Skeletal muscle satellite cell (primary cell): ENCODE measurements around the gene CALN1.

ENCODE experiments used
- H3K27me3 ChIP-seq: 2 replicates; pipeline ENCODE4 v1.7.0; 2013; ENCODE audit warnings: low read length; ENCODE audit not compliant: control insufficient read depth, insufficient read depth
- H3K36me3 ChIP-seq: 2 replicates; pipeline ENCODE4 v1.7.0; 2013; ENCODE audit warnings: mild to moderate bottlenecking, control low read depth, low read length; ENCODE audit not compliant: insufficient read depth
- H3K4me1 ChIP-seq: 2 replicates; pipeline ENCODE4 v1.7.0; 2013; ENCODE audit warnings: low read length; ENCODE audit not compliant: control insufficient read depth, insufficient read depth
- H3K4me2 ChIP-seq: 2 replicates; pipeline ENCODE4 v1.7.0; 2013; ENCODE audit warnings: mild to moderate bottlenecking, low read length
- H3K4me3 ChIP-seq: 2 replicates; pipeline ENCODE4 v1.7.0; 2013; ENCODE audit warnings: low read length
- H3K9ac ChIP-seq: 2 replicates; pipeline ENCODE4 v1.7.0; 2013; ENCODE audit warnings: mild to moderate bottlenecking, low read depth, low read length, moderate library complexity
- H3K9me3 ChIP-seq: replicated peaks from 2 replicates; pipeline ENCODE4 v1.7.0; 2013; ENCODE audit warnings: mild to moderate bottlenecking, control low read depth, low read length

Gene CALN1

GRCh38 chr7:71784180-71784579 is 628.0 kb downstream of the CALN1 start:
- peaks cover 16% of the 10 kb centered on the region for H3K9me3 ChIP-seq
- no peak overlapping the region for H3K4me2 ChIP-seq
- no peaks in the 10 kb centered on the region for H3K4me1 ChIP-seq
- H3K36me3 ChIP-seq = no peaks in the 10 kb centered on the region
- H3K4me3 ChIP-seq = no peak overlapping the region
- no peak overlapping the region for H3K9ac ChIP-seq
- no peaks in the 10 kb centered on the region for H3K27me3 ChIP-seq

- Histone ChIP-seq H3K4me2 (no peak overlapping the region), H3K9ac (no peak overlapping the region), H3K4me3 (no peak overlapping the region), H3K4me1 (no peaks in the 10 kb centered on the region), H3K27me3 (no peaks in the 10 kb centered on the region), H3K36me3 (no peaks in the 10 kb centered on the region), H3K9me3 (peaks cover 16% of the 10 kb centered on the region)
These were observed 628.4 kb downstream of the CALN1 start for GRCh38 chr7:71783779-71784178.

GRCh38 chr7:71782051-71782450 is 630.1 kb downstream of the CALN1 start:
- Histone ChIP-seq H3K4me1 (no peaks in the 10 kb centered on the region), H3K9ac (no peak overlapping the region), H3K4me2 (no peak overlapping the region), H3K27me3 (no peaks in the 10 kb centered on the region), H3K4me3 (no peak overlapping the region), H3K9me3 (peaks cover 7% of the 10 kb centered on the region), H3K36me3 (no peaks in the 10 kb centered on the region)

- H3K9me3 ChIP-seq = peaks cover 5% of the 10 kb centered on the region
- H3K9ac ChIP-seq = no peak overlapping the region
- H3K4me3 ChIP-seq = no peak overlapping the region
- H3K36me3 ChIP-seq = no peaks in the 10 kb centered on the region
- no peak overlapping the region for H3K4me2 ChIP-seq
- no peaks in the 10 kb centered on the region for H3K4me1 ChIP-seq
- no peaks in the 10 kb centered on the region for H3K27me3 ChIP-seq
These were observed 631.9 kb downstream of the CALN1 start for GRCh38 chr7:71780282-71780681.

GRCh38 chr7:71777278-71777677 is 634.9 kb downstream of the CALN1 start:
- H3K36me3 ChIP-seq = no peaks in the 10 kb centered on the region
- no peak overlapping the region for H3K4me3 ChIP-seq
- H3K27me3 ChIP-seq = no peaks in the 10 kb centered on the region
- H3K9ac ChIP-seq = no peak overlapping the region
- H3K4me2 ChIP-seq = no peak overlapping the region
- H3K4me1 ChIP-seq = no peaks in the 10 kb centered on the region
- peaks cover 11% of the 10 kb centered on the region for H3K9me3 ChIP-seq

- H3K4me2 ChIP-seq = no peak overlapping the region
- no peaks in the 10 kb centered on the region for H3K4me1 ChIP-seq
- peaks cover 6% of the 10 kb centered on the region for H3K9me3 ChIP-seq
- no peak overlapping the region for H3K4me3 ChIP-seq
- H3K36me3 ChIP-seq = no peaks in the 10 kb centered on the region
- no peak overlapping the region for H3K9ac ChIP-seq
- no peaks in the 10 kb centered on the region for H3K27me3 ChIP-seq
These were observed 635.4 kb downstream of the CALN1 start for GRCh38 chr7:71776726-71777125.

- no peak overlapping the region for H3K4me2 ChIP-seq
- no peaks in the 10 kb centered on the region for H3K36me3 ChIP-seq
- H3K9me3 ChIP-seq = peaks cover 6% of the 10 kb centered on the region
These were observed 636.5 kb downstream of the CALN1 start for GRCh38 chr7:71775648-71776047.

GRCh38 chr7:71772779-71773178 is 639.4 kb downstream of the CALN1 start:
- Histone ChIP-seq H3K36me3 (no peaks in the 10 kb centered on the region), H3K9ac (no peak overlapping the region), H3K9me3 (peaks cover 6% of the 10 kb centered on the region), H3K4me2 (no peak overlapping the region), H3K27me3 (no peaks in the 10 kb centered on the region), H3K4me3 (no peak overlapping the region), H3K4me1 (no peaks in the 10 kb centered on the region)

More at GRCh38 chr7:71775648-71776047, 636.5 kb downstream of the CALN1 start:
- H3K9ac ChIP-seq = no peak overlapping the region
- no peak overlapping the region for H3K4me3 ChIP-seq
- H3K4me1 ChIP-seq = no peaks in the 10 kb centered on the region
- H3K27me3 ChIP-seq = no peaks in the 10 kb centered on the region

- H3K4me3 ChIP-seq = no peak overlapping the region
- no peaks in the 10 kb centered on the region for H3K36me3 ChIP-seq
- peaks cover 6% of the 10 kb centered on the region for H3K9me3 ChIP-seq
- H3K4me1 ChIP-seq = no peaks in the 10 kb centered on the region
- no peak overlapping the region for H3K4me2 ChIP-seq
- H3K27me3 ChIP-seq = no peaks in the 10 kb centered on the region
- no peak overlapping the region for H3K9ac ChIP-seq
These were observed 641.8 kb downstream of the CALN1 start for GRCh38 chr7:71770269-71770907.

- no peak overlapping the region for H3K9ac ChIP-seq
- no peak overlapping the region for H3K4me3 ChIP-seq
- no peaks in the 10 kb centered on the region for H3K27me3 ChIP-seq
- H3K36me3 ChIP-seq = no peaks in the 10 kb centered on the region
- no peaks in the 10 kb centered on the region for H3K4me1 ChIP-seq
- peaks cover 3% of the 10 kb centered on the region for H3K9me3 ChIP-seq
- no peak overlapping the region for H3K4me2 ChIP-seq
These were observed 642.8 kb downstream of the CALN1 start for GRCh38 chr7:71769326-71769725.

GRCh38 chr7:71768450-71768849 is 643.7 kb downstream of the CALN1 start:
- Histone ChIP-seq H3K4me1 (no peaks in the 10 kb centered on the region), H3K4me3 (no peak overlapping the region), H3K36me3 (no peaks in the 10 kb centered on the region), H3K4me2 (no peak overlapping the region), H3K9me3 (peaks cover 3% of the 10 kb centered on the region), H3K27me3 (no peaks in the 10 kb centered on the region), H3K9ac (no peak overlapping the region)

- no peak overlapping the region for H3K4me3 ChIP-seq
These were observed 646.1 kb downstream of the CALN1 start for GRCh38 chr7:71766016-71766415.

More at GRCh38 chr7:71766016-71766415, 646.1 kb downstream of the CALN1 start:
- Histone ChIP-seq H3K27me3 (no peaks in the 10 kb centered on the region), H3K9me3 (no peaks in the 10 kb centered on the region), H3K9ac (no peak overlapping the region), H3K4me1 (no peaks in the 10 kb centered on the region), H3K4me2 (no peak overlapping the region), H3K36me3 (no peaks in the 10 kb centered on the region)
